NCI-H2196 treated with DMSO at 0.1 percent for 48 hours (cell line): ENCODE measurements around the gene STON1.
"Not testable (repeated sequence)": the region's sequence is repeated elsewhere in the genome, so short reads cannot be mapped to it uniquely, and the experiment has no call there.

Experiments
- DNase-seq: peaks from one replicate; lab custom pipeline; 2025; ENCODE audit not compliant: unreplicated experiment; lab: John Stamatoyannopoulos, UW

STON1 gene

GRCh38 chr2:48617618-48618017 is 87.7 kb downstream of the STON1 start, which contains the start of gene GTF2A1L:
Gene GTF2A1L, plus strand, starts transcription at chr2:48617856. Its CDS starts 19 bp downstream, at chr2:48617875.
- DNase-seq: no peak

DNA sequence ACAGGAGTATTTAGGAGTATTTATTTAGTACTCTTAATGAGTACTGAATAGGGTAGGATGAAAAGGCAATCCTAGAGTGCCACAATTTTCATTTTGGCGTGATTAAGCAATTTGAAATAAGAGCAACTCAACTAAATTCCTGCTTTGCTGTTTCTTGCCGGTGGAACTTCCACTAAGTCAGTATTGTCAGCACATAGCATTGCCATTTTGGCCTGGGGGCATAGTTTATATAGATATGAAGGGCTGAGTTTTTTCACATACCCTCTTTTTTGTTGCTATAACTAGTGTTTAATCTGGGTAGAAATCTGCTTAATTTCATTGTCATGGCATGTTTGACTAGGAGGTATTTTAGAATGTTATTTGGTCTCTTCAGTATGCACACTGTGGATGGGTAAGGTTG is 89.6 kb downstream of the STON1 start:
- DNase-seq: no peak

DNA sequence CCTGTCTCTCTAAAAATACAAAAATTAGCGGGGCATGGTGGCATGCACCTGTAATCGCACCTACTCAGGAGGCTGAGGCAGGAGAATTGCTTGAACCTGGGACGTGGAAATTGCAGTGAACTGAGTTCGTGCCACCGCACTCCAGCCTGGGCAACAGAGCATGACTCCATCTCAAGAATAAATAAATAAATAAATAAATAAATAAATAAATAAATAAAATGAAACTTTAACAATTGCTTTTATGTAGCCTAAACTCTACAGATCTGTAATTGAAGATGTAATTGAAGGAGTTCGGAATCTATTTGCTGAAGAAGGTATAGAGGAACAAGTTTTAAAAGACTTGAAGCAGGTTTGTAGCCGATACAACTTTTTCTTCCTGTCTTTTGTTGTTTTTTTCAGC is 90.7 kb downstream of the STON1 start:
- no peak for DNase-seq

GRCh38 chr2:48622691-48623090 is 92.7 kb downstream of the STON1 start:
- DNase-seq: not testable (repeated sequence)

- DNase-seq: no peak
Measured at GRCh38 chr2:48624696-48625095, 94.7 kb downstream of the STON1 start.

GRCh38 chr2:48626047-48626446 is 96.1 kb downstream of the STON1 start:
- DNase-seq: no peak

DNA sequence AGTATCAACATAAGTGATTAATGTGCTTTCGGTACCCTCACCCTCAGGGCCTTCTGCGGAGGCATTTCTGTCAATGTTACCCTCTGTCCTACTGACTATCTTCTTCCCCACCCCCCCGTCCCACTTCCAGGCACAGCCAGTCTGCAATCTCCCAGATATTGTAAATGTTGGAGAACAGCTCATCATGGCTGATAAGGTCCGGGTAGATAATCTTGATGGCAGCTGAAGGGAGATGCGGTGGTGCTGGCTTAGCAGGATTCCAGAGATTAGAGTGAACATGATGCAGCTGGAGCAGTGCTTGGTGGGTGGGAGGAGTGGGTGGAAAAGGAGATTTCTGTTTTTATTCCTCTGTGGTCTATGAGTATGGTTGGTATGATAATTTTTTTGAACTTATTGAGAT is 103.2 kb downstream of the STON1 start:
- no peak for DNase-seq

- no peak for DNase-seq
Measured at GRCh38 chr2:48635786-48636185, 105.8 kb downstream of the STON1 start.

- no peak for DNase-seq
Measured at GRCh38 chr2:48638261-48638660, 108.3 kb downstream of the STON1 start.
